Neutrophil (primary cell): ENCODE measurements around the gene SLFNL1.

Experiments
- H3K27ac ChIP-seq: fragments of 200-600 bp; sonication (generic); 2 replicates; pipeline ENCODE4 v1.5.1; 2016; ENCODE audit warnings: mild to moderate bottlenecking, moderate library complexity
- H3K27me3 ChIP-seq: fragments of 200-600 bp; sonication (generic); 2 replicates; pipeline ENCODE4 v1.6.0; 2016; ENCODE audit warnings: mild to moderate bottlenecking
- H3K36me3 ChIP-seq: fragments of 200-600 bp; sonication (generic); 2 replicates; pipeline ENCODE4 v1.5.1; 2017
- H3K4me1 ChIP-seq, 2 experiments: fragments of 200-600 bp in 1 of 2; sonication (generic) in 1 of 2; 1 replicate in 1 of 2; 2 replicates in 1 of 2; pipeline versions ENCODE4 v1.5.1 to v1.6.1; 2013 to 2016; ENCODE audit warnings: low read depth in 1 of 2, low read length in 1 of 2, mild to moderate bottlenecking in 1 of 2, moderate library complexity in 1 of 2; ENCODE audit not compliant: control insufficient read depth in 1 of 2, insufficient read depth in 1 of 2
- H3K4me3 ChIP-seq, 2 experiments: fragments of 200-600 bp in 1 of 2; sonication (generic) in 1 of 2; 1 replicate in 1 of 2; 2 replicates in 1 of 2; pipeline ENCODE4 v1.5.1; 2013 to 2016; ENCODE audit warnings: low read depth in 1 of 2, low read length in 1 of 2, mild to moderate bottlenecking in 1 of 2, moderate library complexity in 1 of 2
- H3K9me3 ChIP-seq: fragments of 200-600 bp; sonication (generic); 2 replicates; pipeline ENCODE4 v1.5.1; 2016
- TF ChIP-seq, protein P1 (sequence below): fragments of 200-600 bp; sonication (generic); IDR thresholded peaks from 2 replicates; pipeline ENCODE4 v1.5.1; 2016; ENCODE audit warnings: antibody characterized with exemption

Gene SLFNL1

DNA sequence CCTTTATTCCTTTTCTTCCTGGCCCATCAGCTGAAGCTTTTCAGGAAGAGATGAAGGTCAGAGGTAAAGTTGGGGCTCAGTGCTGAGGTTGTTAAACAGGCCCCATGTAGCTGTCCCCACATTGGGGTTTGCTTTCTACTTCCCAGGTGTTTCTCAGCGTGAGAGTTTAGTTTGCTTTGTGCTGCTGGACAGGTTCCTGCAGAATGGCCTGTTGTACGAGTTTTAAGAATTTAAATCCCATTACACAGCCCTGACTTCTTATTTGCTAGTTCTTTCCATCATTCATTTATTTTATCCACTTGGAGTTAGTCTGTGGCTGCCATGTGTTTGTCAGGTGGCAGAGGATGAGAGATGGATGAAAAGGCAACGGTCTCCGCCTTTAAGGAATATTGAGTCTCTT, 22.9 kb downstream of the SLFNL1 start:
- Histone ChIP-seq H3K27ac (no peak overlapping the region), H3K27me3 (no peaks in the 10 kb centered on the region), H3K4me3 (no peak overlapping the region), H3K4me1 (no peaks in the 10 kb centered on the region), H3K36me3 (peaks cover 17% of the 10 kb centered on the region), H3K9me3 (no peaks in the 10 kb centered on the region)
- TF ChIP-seq, protein P1, sequence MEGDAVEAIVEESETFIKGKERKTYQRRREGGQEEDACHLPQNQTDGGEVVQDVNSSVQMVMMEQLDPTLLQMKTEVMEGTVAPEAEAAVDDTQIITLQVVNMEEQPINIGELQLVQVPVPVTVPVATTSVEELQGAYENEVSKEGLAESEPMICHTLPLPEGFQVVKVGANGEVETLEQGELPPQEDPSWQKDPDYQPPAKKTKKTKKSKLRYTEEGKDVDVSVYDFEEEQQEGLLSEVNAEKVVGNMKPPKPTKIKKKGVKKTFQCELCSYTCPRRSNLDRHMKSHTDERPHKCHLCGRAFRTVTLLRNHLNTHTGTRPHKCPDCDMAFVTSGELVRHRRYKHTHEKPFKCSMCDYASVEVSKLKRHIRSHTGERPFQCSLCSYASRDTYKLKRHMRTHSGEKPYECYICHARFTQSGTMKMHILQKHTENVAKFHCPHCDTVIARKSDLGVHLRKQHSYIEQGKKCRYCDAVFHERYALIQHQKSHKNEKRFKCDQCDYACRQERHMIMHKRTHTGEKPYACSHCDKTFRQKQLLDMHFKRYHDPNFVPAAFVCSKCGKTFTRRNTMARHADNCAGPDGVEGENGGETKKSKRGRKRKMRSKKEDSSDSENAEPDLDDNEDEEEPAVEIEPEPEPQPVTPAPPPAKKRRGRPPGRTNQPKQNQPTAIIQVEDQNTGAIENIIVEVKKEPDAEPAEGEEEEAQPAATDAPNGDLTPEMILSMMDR = no peak

DNA sequence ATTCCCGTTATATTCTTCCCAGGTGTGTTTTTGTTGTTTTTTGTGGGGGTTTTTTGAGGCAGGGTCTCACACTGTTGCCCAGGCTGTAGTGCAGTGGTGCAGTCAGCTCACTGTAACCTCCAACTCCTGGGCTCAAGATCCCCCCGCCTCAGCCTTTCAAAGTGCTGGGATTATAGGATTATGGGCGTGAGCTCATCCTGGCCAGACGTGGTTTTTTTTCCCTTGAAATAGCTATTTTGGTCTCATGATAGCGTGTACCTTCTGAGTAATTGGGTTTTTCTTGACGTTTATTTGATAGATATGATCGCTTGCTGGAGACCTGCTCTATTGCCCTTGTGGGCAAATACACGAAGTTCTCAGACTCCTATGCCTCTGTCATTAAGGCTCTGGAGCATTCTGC, 24.4 kb downstream of the SLFNL1 start:
- Histone ChIP-seq H3K4me1 (no peaks in the 10 kb centered on the region), H3K4me3 (no peak overlapping the region), H3K27ac (no peak overlapping the region), H3K9me3 (no peaks in the 10 kb centered on the region), H3K36me3 (peaks cover 17% of the 10 kb centered on the region), H3K27me3 (no peaks in the 10 kb centered on the region)
- TF ChIP-seq, protein P1 = no peak

DNA sequence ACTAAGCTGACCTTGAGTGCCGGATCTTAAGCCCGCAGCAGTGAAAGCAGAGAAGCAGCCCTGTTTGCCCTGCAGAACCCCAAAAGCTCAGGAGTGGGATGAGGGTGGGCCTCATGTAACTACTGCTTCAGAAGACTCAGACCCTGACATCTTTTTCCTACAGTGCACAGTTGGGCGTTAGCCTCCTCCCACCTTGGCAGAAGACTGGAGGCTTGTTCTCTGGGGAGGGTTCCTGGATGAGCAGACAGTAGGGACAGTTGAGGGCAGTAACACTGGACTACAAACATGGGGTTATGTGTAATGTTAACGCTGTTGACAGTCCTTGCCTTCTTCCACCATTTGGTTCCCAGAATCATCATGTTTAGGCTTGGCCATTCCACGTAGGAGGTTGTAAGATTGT, 32.5 kb downstream of the SLFNL1 start:
- Histone ChIP-seq H3K27me3 (no peaks in the 10 kb centered on the region), H3K27ac (no peak overlapping the region), H3K4me1 (no peaks in the 10 kb centered on the region), H3K9me3 (no peaks in the 10 kb centered on the region), H3K4me3 (no peak overlapping the region), H3K36me3 (peaks cover 26% of the 10 kb centered on the region)
- TF ChIP-seq, protein P1 = no peak

DNA sequence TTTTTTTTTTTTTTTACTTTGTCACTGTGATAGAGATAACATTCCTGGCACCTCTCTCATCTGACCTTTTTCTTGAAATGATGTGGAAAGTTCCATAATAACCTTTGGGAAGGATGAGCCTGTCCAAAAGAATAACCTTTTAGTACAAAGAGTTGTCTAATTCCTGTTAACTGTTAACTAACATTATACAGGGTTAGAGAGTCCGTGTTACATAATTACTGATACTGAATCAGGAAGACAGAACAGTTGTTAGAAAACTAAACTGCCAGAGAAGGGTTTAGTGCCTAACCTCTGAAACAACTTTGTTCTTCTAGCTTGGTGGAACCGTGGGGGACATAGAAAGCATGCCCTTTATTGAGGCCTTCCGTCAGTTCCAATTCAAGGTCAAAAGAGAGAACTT, 33.2 kb downstream of the SLFNL1 start:
- H3K27ac ChIP-seq = no peak overlapping the region
- H3K36me3 ChIP-seq = peaks cover 26% of the 10 kb centered on the region
- TF ChIP-seq, protein P1 = no peak
- H3K4me1 ChIP-seq = no peaks in the 10 kb centered on the region
- no peaks in the 10 kb centered on the region for H3K9me3 ChIP-seq
- H3K4me3 ChIP-seq = no peak overlapping the region
- H3K27me3 ChIP-seq = no peaks in the 10 kb centered on the region

DNA sequence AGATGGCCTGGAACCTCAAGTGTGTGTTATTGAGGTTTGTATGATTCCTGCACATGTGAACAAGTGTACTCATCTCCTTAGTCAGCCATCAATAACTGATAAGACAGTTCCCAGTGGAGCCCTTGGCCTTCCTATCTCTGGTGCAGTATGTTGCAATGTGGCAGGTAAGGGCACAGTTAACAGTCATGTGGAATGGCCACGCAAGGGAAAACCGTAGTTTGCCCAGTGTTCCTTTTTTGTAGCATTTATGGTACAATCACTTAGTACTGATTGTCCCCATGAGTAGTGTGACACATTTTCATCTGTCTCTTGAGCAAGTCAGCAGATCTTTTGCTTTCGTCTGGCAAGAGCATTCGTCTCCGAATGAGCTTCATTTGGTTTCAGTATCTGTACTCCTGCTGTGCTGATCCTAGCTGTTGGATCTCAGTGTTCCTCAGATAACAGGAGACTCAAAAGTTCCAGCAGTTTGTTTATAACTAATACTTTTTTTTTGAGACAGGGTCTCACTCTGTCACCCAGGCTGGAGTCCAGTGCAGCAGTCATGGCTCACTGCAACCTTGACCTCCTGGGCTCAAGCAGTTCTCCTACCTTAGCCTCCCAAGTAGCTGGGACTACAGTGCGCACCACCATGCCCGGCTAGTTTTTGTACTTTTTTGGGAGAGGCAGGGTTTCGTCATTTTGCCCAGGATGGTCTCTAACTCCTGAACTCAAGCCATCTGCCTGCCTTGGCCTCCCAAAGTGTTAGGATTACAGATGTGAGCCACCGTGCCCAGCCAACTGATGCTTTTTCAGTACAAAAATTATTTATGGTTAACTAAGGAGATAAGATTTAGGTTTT, 33.9 kb downstream of the SLFNL1 start:
- TF ChIP-seq, protein P1 = no peak
- no peaks in the 10 kb centered on the region for H3K4me1 ChIP-seq
- no peak overlapping the region for H3K27ac ChIP-seq
- peaks cover 26% of the 10 kb centered on the region for H3K36me3 ChIP-seq
- no peak overlapping the region for H3K4me3 ChIP-seq
- H3K9me3 ChIP-seq = no peaks in the 10 kb centered on the region
- H3K27me3 ChIP-seq = no peaks in the 10 kb centered on the region
